HG03469 (cell line): ENCODE measurements around the gene PHC2.
"Not testable (repeated sequence)": the region's sequence is repeated elsewhere in the genome, so short reads cannot be mapped to it uniquely, and the experiment has no call there.

Source experiments
- ATAC-seq: cut with Tn5 transposase; IDR thresholded peaks from one replicate; pipeline ENCODE4 v1.9.1; 2021; ENCODE audit warnings: mild to moderate bottlenecking, moderate library complexity, moderate number of reproducible peaks; ENCODE audit not compliant: unreplicated experiment

PHC2 gene

DNA sequence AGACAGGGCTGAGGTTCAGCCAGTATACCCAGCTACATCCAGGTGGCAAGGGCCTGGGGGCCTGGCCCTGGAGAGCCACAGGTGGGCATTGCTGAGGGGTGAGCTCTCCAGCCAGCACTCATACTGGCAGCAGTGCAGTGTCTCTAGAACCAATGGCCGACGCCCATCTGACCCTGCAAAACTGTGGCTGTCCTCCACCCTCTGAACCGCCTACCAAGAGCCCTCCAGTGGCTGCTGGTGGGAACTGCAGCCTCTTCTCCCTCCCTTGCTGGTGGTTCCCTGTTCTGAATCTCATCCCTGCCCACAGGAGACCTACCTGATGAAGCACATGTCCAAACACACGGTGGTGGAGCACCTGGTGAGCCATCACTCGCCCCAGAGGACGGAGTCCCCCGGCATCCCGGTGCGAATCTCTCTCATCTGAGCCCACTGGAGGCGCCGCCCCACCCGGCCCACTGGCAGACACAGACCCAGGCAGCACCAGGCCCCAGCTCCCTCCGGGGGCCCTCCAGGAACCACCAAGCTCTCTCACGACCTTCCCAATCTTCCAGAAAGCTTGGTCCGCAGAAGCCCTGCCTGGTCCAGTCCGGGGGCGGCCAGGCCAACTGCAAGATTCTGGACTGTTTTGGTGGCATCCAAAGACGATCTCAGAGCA lies 132.1 kb downstream of the PHC2 start:
- no peak for ATAC-seq

DNA sequence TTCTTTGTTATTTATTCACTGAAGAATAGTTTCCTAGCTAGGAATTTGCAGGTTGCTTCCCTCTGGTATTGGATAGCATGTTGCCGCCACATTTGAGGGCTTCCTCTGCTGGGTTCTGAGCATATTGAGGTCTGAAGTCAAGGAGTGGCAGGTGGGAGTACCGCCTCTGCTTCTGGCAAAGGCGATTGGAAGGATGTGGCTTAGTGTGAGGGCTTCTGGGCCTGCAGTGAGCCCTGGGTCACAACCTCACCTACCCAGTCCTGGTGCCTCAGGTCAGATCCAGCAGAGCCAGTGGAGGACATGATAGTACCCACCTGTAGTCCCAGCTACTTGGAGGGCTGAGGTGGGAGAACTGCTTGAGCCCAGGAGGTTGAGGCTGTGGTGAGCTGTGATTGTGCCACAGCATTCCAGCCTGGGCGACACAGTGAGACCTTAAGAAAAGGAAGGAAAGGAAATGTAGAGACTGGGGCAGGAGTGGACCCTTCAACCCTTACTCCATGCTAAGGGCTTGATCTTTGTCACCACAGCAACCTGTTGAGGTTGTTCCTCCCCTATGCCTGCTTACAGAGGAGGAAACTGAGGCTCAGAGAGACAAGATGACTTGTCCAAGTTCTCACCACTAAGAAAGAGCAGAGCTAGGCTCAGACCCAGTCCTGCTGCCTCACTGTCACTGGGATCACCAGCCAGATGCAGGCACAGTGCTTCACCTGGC lies 132.8 kb downstream of the PHC2 start:
- no peak for ATAC-seq

DNA sequence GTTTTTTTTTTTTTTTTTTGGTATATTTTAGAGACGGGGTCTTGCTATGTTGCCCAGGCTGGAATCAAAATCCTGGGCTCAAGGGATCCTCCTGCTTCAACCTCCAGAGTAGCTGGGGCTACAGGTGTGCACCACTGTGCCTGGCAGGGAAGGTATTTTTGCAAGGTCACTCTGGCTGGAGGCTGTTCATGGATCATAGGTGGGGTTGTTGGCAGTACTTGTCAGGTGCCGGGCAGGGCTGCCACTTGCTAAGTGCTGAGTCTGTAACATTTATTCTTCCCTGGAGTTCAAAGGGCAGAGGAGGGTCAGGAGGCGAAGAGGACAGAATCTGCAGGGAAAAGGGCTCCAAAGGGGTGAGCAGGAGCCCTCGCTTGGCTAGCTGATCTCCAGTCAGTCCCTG lies 134.1 kb downstream of the PHC2 start:
- no peak for ATAC-seq

DNA sequence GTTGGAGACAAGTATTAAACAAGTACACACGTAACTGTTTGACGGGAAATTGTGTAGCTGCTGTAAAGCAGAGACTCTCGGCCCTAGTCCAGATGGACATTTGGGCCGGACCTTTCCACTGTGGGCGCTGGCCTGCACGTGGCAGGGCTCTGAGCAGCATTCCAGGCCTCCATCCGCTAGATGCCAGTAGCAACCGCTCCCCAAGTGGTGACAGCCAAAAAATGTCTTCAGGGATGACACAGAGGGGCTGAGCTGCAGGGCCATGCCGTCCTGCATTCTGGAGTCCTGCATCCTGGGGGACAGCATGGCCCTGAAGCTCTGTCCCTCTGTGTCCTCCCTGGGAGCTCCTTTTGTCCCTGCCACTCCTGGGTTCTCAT lies 134.8 kb downstream of the PHC2 start:
- ATAC-seq, result no peak

DNA sequence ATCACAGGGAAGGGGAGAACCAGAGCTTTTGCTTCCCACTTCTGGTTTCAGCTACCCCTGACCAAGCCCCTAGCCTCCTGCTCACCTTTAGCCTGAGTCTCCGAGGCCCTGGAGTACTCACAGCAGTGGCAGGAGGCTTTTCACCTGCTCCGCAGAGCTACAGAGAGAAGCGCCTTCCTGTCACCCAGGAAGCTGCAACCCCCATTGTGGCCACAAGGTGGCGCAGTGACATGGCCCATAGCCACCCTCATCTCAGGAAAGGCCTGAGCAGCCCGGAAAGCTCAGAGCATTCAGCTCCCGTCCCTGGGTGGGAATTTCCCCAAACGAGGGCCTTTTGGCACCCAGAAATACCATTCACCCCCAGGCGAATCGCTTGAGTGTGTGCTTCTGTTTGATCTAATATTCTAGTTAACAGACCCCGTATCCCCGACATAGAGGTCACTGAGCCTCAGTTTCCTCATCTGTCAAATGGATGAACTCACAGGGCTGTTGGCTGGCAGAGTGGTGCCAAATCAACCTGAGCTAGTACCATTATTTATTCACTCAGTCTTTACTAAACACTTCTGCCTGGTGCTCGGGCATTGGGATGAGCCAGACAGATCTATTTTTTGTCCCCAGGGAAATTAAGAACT lies 135.3 kb downstream of the PHC2 start:
- no peak for ATAC-seq

DNA sequence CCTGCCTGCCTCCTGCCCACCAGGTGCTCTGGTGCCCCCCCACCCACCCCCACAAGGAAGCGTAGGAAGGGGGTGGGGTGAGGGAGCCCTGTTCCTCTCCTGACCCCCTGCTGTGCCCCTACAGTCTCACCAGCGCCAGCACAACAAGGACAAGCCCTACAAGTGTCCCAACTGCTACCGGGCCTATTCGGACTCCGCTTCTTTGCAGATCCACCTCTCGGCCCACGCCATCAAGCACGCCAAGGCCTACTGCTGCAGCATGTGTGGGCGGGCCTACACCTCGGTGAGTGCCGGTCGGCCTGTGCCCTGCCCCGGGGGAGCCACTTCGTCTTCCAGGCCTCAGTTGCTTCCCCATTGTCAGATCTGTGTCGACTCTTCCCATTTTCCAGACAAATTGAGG lies 135.9 kb downstream of the PHC2 start:
- no peak for ATAC-seq

DNA sequence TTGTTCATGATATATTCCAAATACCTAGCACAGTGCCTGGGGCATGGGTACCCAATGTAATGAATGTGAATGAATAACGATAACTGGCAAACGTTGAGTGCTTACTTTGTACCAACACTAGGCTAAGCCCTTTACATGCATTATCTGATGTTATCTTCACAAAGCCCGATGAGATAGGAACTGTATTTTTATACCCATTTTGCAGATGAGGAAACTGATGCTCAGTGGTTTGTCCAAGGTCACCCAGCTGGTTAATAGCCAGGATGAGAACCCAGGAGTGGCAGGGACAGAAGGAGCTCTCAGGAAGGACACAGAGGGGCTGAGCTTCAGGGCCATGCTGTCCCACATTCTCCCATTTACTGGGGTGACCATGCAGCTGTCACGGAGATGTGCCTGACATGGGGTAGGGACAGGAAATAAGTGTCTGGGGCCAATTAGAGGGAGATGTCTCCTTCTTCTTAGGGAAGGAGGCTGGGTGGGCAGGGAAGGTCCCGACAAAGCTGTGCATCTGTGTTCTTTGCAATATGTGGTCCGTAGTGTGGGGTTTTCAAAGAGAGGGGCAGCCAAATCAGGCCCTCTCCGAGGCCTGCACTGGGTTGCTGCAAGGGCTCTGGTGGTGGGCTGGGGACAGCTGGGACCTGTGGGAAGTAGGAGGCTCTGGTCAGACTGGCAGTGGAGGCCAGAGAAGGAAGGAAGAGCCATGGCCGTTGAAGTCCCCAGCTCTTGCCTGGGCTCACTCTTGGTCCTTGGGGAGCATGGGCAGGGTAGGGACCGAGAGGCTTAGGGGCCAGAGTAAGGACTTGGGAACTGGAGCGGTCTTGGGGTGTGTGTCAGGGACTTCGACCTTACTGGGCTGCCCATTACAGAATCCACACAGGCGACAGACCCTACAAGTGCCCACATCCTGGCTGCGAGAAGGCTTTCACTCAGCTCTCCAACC lies 136.6 kb downstream of the PHC2 start:
- ATAC-seq, result no peak

DNA sequence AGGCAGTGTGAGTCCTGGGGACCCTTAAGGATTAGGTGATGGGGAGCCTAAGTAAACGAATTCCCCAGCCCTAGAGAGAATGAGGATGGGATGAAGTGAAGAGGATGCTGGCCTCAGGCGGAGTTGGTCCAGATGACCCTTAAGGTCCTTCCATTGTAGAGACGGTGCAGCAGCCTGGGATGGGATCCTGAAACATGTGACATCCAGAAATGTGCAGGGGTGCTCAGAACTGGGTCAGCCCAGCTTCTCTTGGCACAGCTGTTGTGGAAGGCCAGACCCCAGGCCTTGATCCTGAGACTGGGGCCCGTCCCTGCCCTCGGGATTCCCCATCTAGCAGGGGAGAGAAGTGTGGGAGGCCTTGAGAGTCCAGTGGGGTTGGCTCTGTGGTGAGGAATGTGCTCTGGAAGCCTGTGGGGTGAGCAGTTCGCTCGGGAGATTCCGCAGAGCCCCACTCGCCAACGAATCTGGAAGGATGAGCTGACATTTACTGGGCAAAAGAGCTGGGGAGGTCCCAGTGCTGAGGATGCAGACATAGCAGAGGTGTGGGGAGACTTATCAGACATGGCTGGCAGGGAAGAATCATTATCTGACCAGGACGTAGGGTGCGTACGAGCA lies 138.1 kb downstream of the PHC2 start:
- no peak for ATAC-seq

DNA sequence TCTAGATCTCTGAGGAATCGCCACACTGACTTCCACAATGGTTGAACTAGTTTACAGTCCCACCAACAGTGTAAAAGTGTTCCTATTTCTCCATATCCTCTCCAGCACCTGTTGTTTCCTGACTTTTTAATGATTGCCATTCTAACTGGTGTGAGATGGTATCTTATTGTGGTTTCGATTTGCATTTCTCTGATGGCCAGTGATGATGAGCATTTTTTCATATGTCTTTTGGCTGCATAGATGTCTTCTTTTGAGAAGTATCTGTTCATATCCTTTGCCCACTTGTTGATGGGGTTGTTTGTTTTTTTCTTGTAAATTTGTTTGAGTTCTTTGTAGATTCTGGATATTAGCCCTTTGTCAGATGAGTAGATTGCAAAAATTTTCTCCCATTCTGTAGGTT lies 140.3 kb downstream of the PHC2 start:
- not testable (repeated sequence) for ATAC-seq

DNA sequence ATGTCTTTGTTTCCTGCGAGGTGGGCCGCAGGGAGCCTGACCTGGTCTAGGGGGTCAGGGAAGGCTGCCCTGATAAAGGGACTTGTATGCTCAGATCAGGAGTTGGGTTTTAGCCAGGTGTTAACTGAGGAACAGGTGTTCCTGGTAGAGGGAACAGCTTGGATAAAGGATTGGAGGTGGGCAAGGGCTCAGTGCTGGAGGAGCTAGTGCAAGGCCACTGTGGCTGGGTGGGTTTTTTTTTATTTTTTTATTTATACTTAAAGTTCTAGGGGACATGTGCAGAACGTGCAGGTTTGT lies 141.1 kb downstream of the PHC2 start:
- ATAC-seq, result no peak

DNA sequence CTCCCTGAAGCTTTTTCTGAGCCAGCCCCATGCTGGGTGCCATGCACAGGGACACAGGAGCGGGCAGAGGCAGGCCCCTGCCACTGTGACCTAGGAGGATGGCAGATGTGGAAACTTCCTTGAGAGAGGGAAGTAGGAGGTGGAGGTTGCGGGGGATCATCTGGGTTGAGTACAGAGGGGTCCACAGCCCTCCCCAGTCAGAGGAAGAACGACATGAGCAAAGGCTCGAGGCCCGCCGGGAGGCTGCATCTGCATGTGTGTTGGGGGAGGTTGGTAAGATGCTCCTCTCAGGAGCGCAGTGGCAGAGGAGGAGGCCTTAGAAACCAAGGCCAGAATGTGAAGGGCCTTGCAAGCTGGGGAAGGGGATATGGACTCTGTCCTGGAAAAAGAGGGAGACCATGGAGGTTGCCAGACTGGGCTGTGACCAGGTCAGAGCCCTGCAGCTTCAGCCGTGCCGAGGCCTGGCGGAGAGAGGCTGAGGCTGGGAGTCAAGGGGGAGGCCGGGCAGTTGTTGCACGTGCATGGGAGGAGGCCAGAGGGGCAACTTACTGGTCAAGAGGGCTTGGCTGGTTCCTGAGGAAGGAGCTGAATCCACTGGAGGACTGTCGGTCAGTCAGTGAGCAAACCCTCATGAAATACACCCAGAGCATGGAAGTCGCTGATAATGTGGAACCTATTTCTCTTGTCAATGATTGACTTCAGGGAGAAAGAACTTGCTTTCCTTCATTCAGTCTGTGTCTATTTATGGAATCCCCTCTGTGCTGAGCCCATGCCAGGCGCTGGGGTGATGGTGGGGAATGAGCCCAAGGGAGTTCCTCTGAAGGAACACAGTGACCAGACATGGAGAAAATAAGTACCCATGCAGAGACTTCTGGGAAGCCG lies 141.7 kb downstream of the PHC2 start:
- no peak for ATAC-seq

DNA sequence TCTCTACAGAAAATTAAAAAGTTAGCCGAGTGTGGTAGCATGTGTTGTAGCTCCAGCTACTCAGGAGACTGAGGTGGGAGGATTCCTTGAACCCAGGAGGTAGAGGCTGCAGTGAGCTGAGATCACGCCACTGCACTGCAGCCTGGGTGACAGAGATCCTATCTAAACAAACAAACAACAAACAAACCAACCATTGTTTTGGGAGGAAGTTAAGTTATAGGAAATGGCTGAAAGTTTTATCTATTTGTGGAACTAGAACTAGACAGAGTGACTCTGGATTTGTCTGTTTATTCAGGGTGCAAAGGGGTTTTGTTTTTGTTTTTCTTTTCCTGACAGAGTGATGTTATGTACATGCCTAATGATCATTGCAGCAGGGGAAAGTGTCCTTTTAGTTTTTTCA lies 143.6 kb downstream of the PHC2 start:
- no peak for ATAC-seq

DNA sequence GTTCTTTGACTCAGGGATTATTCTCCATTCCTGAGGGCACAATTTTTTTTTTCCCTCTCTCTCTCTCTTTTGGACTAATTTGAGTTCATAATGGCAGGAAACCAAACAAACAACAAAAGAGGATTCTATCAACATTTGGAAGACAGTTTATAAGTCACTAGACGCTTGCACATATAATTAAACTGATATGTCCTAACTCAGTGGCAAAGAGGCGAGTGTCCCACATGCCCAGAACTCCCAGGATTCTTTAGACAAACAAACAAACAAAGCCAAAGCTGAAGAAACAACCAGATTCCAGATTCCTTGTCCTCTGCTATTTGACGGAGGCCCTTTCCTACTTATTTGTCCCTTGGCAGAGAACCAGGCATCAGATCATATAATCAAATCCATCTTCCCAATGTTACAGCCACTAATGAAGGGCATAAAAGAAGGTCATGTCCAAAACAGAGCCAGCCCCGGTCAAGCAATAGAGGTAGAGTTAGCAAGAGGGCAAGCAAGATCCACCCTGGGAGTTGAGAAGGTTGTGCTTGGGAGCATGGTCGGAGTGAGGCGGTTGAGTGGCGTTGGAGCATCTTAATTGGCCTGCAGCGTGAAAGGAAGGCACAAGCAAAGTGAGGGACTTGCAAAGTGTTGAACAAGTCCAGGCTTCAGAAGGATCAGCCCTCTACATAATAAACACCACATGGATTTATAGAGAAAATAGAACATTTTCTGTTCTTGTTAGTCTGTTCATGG lies 144.3 kb downstream of the PHC2 start:
- ATAC-seq, result no peak

DNA sequence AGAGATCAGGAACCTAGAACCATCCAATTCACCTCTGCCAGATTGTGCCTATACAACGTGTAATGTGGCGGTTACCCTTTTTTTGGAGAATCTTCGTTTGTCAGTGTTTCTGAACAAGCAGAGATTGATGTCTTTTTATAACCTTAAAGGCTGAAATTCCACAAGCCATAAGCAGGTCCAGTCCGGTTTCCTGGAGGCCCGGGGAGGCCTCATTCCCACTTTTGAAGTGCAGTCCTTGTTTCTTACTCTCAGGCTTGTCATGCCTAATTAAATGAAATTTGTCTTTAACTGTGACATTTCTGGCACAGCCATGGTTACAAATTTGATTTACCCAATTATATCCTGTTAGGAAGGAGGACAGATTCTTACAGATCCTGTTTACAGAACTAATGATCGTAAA lies 146.8 kb downstream of the PHC2 start:
- ATAC-seq, result no peak

DNA sequence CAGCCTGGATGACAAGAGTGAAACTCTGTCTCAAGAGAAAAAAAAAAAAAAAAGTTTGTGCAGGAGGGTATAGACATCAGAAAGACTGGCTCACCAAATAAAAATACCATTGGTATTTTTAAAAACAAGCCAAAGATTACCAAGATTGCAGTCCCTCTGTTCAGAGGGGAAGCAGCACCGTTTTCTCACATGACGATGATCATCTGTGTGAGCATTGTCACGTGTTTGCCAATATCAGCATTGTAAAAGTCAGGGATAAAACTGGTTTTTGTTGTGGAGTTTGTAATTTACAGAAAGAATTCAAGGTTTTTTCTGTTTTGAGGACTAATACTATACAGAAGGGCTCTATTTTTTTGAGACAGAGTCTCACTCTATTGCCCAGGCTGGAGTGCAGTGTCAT lies 148.1 kb downstream of the PHC2 start:
- no peak for ATAC-seq

DNA sequence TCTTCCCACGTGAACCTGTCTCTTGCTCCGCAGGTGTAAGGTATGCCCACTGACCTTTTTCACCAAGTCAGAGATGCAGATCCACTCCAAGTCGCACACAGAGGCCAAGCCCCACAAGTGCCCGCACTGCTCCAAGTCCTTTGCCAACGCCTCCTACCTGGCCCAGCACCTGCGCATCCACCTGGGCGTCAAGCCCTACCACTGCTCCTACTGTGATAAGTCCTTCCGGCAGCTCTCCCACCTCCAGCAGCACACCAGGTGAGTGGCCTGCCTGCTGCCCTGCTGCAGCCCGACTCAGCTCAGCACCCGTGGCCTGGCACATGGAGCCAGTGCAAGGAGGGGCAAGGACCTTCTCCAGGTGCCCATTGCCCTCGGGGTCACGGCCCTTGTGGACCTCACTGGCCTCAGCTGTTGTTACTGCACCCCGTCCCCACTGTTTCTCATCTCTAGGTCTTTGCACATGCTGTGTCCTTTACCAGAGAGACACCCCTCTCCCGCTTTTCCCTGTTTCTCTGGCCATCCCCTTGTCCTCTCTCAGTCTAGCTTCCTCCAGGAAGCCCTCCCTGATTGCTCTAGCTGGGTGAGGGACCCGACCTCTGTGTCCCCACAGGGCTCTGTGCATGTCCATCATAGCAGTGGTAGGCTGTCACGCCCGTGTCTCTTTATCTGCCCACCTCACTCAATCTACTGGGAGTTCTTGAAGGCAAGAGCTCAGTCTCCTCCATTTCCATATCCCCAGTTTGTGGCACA lies 149.2 kb downstream of the PHC2 start:
- no peak for ATAC-seq

DNA sequence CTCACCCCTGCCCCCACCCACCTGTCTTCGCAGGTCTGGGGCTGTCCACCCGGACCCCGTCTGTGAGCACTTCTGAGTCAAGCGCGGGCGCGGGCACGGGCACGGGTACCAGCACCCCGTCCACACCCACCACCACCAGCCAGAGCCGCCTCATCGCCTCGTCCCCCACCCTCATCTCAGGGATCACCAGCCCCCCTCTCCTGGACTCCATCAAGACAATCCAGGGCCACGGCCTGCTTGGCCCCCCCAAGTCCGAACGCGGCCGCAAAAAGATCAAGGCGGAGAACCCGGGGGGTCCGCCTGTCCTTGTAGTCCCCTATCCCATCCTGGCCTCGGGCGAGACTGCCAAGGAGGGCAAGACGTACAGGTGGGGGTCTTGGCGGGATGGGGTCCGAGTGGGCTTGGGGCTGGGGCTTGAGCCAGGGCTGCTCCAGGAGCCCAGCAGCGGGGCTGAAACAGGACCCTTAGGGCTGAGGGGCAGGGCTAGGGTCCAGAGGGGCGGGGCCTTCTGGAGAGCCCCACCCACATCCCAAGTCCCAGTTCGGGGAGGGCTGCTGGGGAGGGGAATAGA lies 150.7 kb downstream of the PHC2 start:
- no peak for ATAC-seq

DNA sequence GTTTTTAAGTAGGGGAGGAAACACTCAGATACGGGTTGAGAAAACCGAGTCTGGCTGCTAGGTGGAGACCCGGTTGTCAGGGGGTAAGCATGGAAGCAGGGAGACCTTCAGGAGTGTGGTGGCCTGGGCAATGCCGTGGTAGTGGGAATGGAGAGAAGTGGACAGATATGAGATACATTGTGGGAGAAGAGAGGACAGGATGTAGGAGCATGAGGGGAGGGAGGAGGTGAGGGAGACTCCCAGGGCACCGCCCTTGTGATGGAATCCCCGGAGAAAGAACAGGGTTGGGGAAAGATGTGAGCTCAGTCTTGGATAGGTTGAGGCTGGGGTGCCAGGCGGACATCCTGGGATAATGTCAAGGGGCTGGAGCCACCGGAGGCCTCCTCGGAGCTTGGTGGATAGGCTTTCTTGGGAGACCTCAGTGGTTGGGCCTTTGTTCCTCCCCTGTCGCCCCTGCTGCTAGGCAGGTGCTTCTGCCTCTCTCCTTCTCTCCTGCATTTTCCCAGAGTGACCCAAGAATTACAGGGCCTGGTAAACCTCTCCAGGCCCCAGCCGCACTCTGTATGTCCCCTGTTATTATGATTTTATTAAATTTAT lies 153.3 kb downstream of the PHC2 start:
- ATAC-seq, result no peak
